Endothelial cell (in vitro differentiated cells): ENCODE data around the gene SIT1. TPM values are rescaled to one million over a fixed set of nuclear protein-coding genes. Genes with fewer than 3 reads are reported as not detected.
"Not testable (repeated sequence)": the region's sequence is repeated elsewhere in the genome, so short reads cannot be mapped to it uniquely, and the experiment has no call there.

Experiments
- DNase-seq: peaks from one replicate; pipeline ENCODE4 v3.0.0; 2021; ENCODE audit warnings: low spot score
- H3K27ac Mint-ChIP-seq: one replicate; pipeline ENCODE4 v1.8.0; 2021; ENCODE audit warnings: mixed read lengths, inconsistent platforms; ENCODE audit not compliant: unreplicated experiment
- H3K27me3 Mint-ChIP-seq: one replicate; pipeline ENCODE4 v1.8.0; 2021; ENCODE audit warnings: mild to moderate bottlenecking, moderate library complexity, mixed read lengths, inconsistent platforms; ENCODE audit not compliant: unreplicated experiment
- H3K36me3 Mint-ChIP-seq: one replicate; pipeline ENCODE4 v1.8.0; 2021; ENCODE audit warnings: mild to moderate bottlenecking, low read depth, mixed read lengths, inconsistent platforms; ENCODE audit not compliant: unreplicated experiment
- H3K4me1 Mint-ChIP-seq: one replicate; pipeline ENCODE4 v1.8.0; 2021; ENCODE audit warnings: mild to moderate bottlenecking, mixed read lengths, inconsistent platforms; ENCODE audit not compliant: unreplicated experiment
- H3K4me3 Mint-ChIP-seq: one replicate; pipeline ENCODE4 v1.8.0; 2021; ENCODE audit warnings: mild to moderate bottlenecking, mixed read lengths, inconsistent platforms; ENCODE audit not compliant: unreplicated experiment
- H3K9me3 Mint-ChIP-seq: one replicate; pipeline ENCODE4 v1.8.0; 2021; ENCODE audit warnings: mixed read lengths, inconsistent platforms; ENCODE audit not compliant: unreplicated experiment
- CTCF ChIP-seq: fragments of 200-600 bp; sonication (generic); IDR thresholded peaks from one replicate; pipeline ENCODE4 v1.5.0; 2021; ENCODE audit warnings: antibody characterized with exemption; ENCODE audit not compliant: unreplicated experiment
- total RNA-seq: library from RNA; stranded (reverse); fragmentation: NEBNext Ultra II Directional; extraction: Animal tissue kit (Norgen Biotek cat#: 25700); gene quantifications from one replicate; pipeline ENCODE4 v1.2.1, GENCODE V29; 2021; ENCODE audit not compliant: unreplicated experiment

The SIT1 gene
- total RNA-seq, 1 donor from 2014 or later, result not detected

- H3K27ac Mint-ChIP-seq, result no peak overlapping the region
- no peak for DNase-seq
- peaks cover 9% of the 10 kb centered on the region for H3K36me3 Mint-ChIP-seq
- peaks cover 1% of the 10 kb centered on the region for H3K27me3 Mint-ChIP-seq
- H3K4me1 Mint-ChIP-seq, result peaks cover 4% of the 10 kb centered on the region
- no peak for TF ChIP-seq CTCF
- H3K9me3 Mint-ChIP-seq, result no peaks in the 10 kb centered on the region
- H3K4me3 Mint-ChIP-seq, result no peak overlapping the region
These were observed 11.1 kb downstream of the SIT1 start for GRCh38 chr9:35639631-35640030.

GRCh38 chr9:35639225-35639624 lies 11.5 kb downstream of the SIT1 start:
- H3K4me3 Mint-ChIP-seq, H3K27ac Mint-ChIP-seq, H3K9me3 Mint-ChIP-seq, H3K4me1 Mint-ChIP-seq, H3K36me3 Mint-ChIP-seq, DNase-seq, H3K27me3 Mint-ChIP-seq: not testable (repeated sequence)

GRCh38 chr9:35638751-35639150 lies 12.0 kb downstream of the SIT1 start:
- not testable (repeated sequence) for H3K4me1 Mint-ChIP-seq, H3K9me3 Mint-ChIP-seq, H3K4me3 Mint-ChIP-seq, H3K27ac Mint-ChIP-seq, H3K36me3 Mint-ChIP-seq, H3K27me3 Mint-ChIP-seq, DNase-seq

GRCh38 chr9:35637427-35637955 lies 13.2 kb downstream of the SIT1 start:
- not testable (repeated sequence) for H3K36me3 Mint-ChIP-seq, H3K27ac Mint-ChIP-seq, H3K9me3 Mint-ChIP-seq, DNase-seq, H3K4me1 Mint-ChIP-seq, H3K27me3 Mint-ChIP-seq
- peak overlapping the region; percentile 1 for H3K4me3 Mint-ChIP-seq

- H3K36me3 Mint-ChIP-seq, H3K27me3 Mint-ChIP-seq, H3K4me1 Mint-ChIP-seq, H3K9me3 Mint-ChIP-seq, H3K27ac Mint-ChIP-seq, DNase-seq, H3K4me3 Mint-ChIP-seq: not testable (repeated sequence)
These were observed 13.9 kb downstream of the SIT1 start for GRCh38 chr9:35636877-35637246.

- peaks cover 9% of the 10 kb centered on the region for H3K36me3 Mint-ChIP-seq
- H3K27me3 Mint-ChIP-seq, result peaks cover 1% of the 10 kb centered on the region
- H3K4me1 Mint-ChIP-seq, result peaks cover 3% of the 10 kb centered on the region
- H3K9me3 Mint-ChIP-seq, result no peaks in the 10 kb centered on the region
- no peak for TF ChIP-seq CTCF
- H3K4me3 Mint-ChIP-seq, result no peak overlapping the region
- no peak for DNase-seq
- H3K27ac Mint-ChIP-seq, result no peak overlapping the region
These were observed 14.4 kb downstream of the SIT1 start for GRCh38 chr9:35636135-35636876.

- peaks cover 1% of the 10 kb centered on the region for H3K27me3 Mint-ChIP-seq
- no peak overlapping the region for H3K4me3 Mint-ChIP-seq
- peaks cover 3% of the 10 kb centered on the region for H3K4me1 Mint-ChIP-seq
- no peak for DNase-seq
- no peaks in the 10 kb centered on the region for H3K9me3 Mint-ChIP-seq
- no peak overlapping the region for H3K27ac Mint-ChIP-seq
- no peak for TF ChIP-seq CTCF
- H3K36me3 Mint-ChIP-seq, result peaks cover 9% of the 10 kb centered on the region
These were observed 15.0 kb downstream of the SIT1 start for GRCh38 chr9:35635730-35636129.
